Trophoblast cell (in vitro differentiated cells and primary cell): Measurements from ENCODE around the gene SRPK3.
"Not testable (repeated sequence)": the region's sequence is repeated elsewhere in the genome, so short reads cannot be mapped to it uniquely, and the experiment has no call there.

Experiments used
- DNase-seq, 2 donors: peaks; one replicate each; pipeline ENCODE4 v3.0.0-alpha.2; 2016
- H2AFZ ChIP-seq: 2 replicates; pipeline ENCODE4 v1.6.1; 2013; ENCODE audit warnings: low read length, moderate library complexity, mild to moderate bottlenecking; ENCODE audit not compliant: insufficient read depth, poor library complexity
- H2AK5ac ChIP-seq: 2 replicates; pipeline ENCODE4 v1.6.1; 2013; ENCODE audit warnings: mild to moderate bottlenecking, low read length
- H2BK120ac ChIP-seq: 2 replicates; pipeline ENCODE4 v1.6.1; 2013; ENCODE audit warnings: low read length, mild to moderate bottlenecking, moderate library complexity; ENCODE audit not compliant: insufficient read depth, poor library complexity
- H2BK12ac ChIP-seq: 2 replicates; pipeline ENCODE4 v1.6.1; 2013; ENCODE audit warnings: mild to moderate bottlenecking, low read length, moderate library complexity
- H2BK5ac ChIP-seq: 2 replicates; pipeline ENCODE4 v1.6.1; 2013; ENCODE audit warnings: low read length, low read depth, moderate library complexity, mild to moderate bottlenecking; ENCODE audit not compliant: poor library complexity
- H3K14ac ChIP-seq: 2 replicates; pipeline ENCODE4 v1.6.1; 2013; ENCODE audit warnings: mild to moderate bottlenecking, low read length
- H3K18ac ChIP-seq: 2 replicates; pipeline ENCODE4 v1.6.1; 2013; ENCODE audit warnings: mild to moderate bottlenecking, low read length
- H3K23ac ChIP-seq: 2 replicates; pipeline ENCODE4 v1.6.1; 2013; ENCODE audit warnings: low read length
- H3K27ac ChIP-seq: 2 replicates; pipeline ENCODE4 v1.5.1; 2013; ENCODE audit warnings: low read depth, mild to moderate bottlenecking, inconsistent platforms, low read length, moderate library complexity
- H3K27me3 ChIP-seq: 2 replicates; pipeline ENCODE4 v1.6.1; 2013; ENCODE audit warnings: inconsistent platforms, mild to moderate bottlenecking, low read length, moderate library complexity; ENCODE audit not compliant: insufficient read depth
- H3K36me3 ChIP-seq, 2 experiments: 1 replicate in 1 of 2; 2 replicates in 1 of 2; pipeline ENCODE4 v1.6.1; 2013; ENCODE audit warnings: low read length in 2 of 2, mild to moderate bottlenecking in 2 of 2, moderate library complexity in 1 of 2; ENCODE audit not compliant: insufficient read depth in 2 of 2, control insufficient read depth in 1 of 2
- H3K4ac ChIP-seq: 2 replicates; pipeline ENCODE4 v1.6.1; 2013; ENCODE audit warnings: low read depth, mild to moderate bottlenecking, low read length, moderate library complexity
- H3K4me1 ChIP-seq, 2 experiments: 1 replicate in 1 of 2; 2 replicates in 1 of 2; pipeline ENCODE4 v1.6.1; 2013; ENCODE audit warnings: low read length in 2 of 2, mild to moderate bottlenecking in 2 of 2, moderate library complexity in 1 of 2; ENCODE audit not compliant: insufficient read depth in 2 of 2, control insufficient read depth in 1 of 2
- H3K4me2 ChIP-seq: 2 replicates; pipeline ENCODE4 v1.6.1; 2013; ENCODE audit warnings: inconsistent platforms, mild to moderate bottlenecking, low read length, moderate library complexity
- H3K4me3 ChIP-seq: 2 replicates; pipeline ENCODE4 v1.5.1; 2013; ENCODE audit warnings: mild to moderate bottlenecking, low read depth, low read length, inconsistent platforms
- H3K79me1 ChIP-seq: one replicate; pipeline ENCODE4 v1.6.1; 2013; ENCODE audit warnings: low read length
- H3K79me2 ChIP-seq: 2 replicates; pipeline ENCODE4 v1.6.1; 2013; ENCODE audit warnings: low read length, mild to moderate bottlenecking; ENCODE audit not compliant: control insufficient read depth, insufficient read depth, poor library complexity
- H3K9ac ChIP-seq: 2 replicates; pipeline ENCODE4 v1.6.1; 2013; ENCODE audit warnings: mild to moderate bottlenecking, low read length
- H3K9me3 ChIP-seq: 2 replicates; pipeline ENCODE4 v1.6.1; 2013; ENCODE audit warnings: low read depth, mild to moderate bottlenecking, control low read depth, inconsistent platforms, low read length; ENCODE audit not compliant: insufficient read depth
- H4K12ac ChIP-seq: 2 replicates; pipeline ENCODE4 v1.6.1; 2013; ENCODE audit warnings: low read depth, mild to moderate bottlenecking, low read length, moderate library complexity
- H4K8ac ChIP-seq: 2 replicates; pipeline ENCODE4 v1.6.1; 2013; ENCODE audit warnings: low read depth, mild to moderate bottlenecking, low read length, moderate library complexity
- H4K91ac ChIP-seq: one replicate; pipeline ENCODE4 v1.6.1; 2013; ENCODE audit warnings: low read depth, mild to moderate bottlenecking, low read length, moderate library complexity
- WGBS: extraction: QIAGEN DNeasy Blood & Tissue Kit; methylation state at CpG from one replicate; pipeline ENCODE4 v1.1.7; 2013; ENCODE audit warnings: missing lambda C conversion rate; ENCODE audit not compliant: insufficient read length, insufficient coverage; ENCODE audit errors: extremely low coverage; 5-methylcytosine and 5-hydroxymethylcytosine counted together

Gene SRPK3

DNA sequence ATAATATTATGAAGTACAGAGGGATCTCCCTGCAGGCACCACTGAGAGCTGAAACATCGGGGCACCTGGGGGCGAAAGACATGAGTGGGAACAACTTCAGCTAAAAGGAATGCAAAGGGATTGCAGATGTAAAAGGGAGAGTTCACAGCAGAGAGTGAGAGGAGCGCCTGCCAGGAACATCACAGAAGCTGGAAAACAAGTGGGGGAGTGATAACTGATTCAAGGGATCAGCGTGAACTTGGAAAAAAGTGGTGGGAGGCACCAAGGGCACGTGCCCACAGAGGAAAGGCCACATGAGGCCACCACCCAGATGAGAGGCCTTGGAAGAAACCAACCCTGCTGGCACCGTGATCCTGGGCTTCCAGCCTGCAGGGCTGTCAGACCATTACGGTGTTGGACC lies 31.8 kb upstream of the SRPK3 start:
- not testable (repeated sequence) for H3K79me1 ChIP-seq, H2BK5ac ChIP-seq, H3K27ac ChIP-seq, H3K18ac ChIP-seq, H3K4me2 ChIP-seq, H3K4me1 ChIP-seq, H3K36me3 ChIP-seq, H2BK12ac ChIP-seq, H4K91ac ChIP-seq, H3K27me3 ChIP-seq, H4K12ac ChIP-seq, H3K9me3 ChIP-seq, H3K4me3 ChIP-seq, H3K79me2 ChIP-seq, H2BK120ac ChIP-seq, H3K14ac ChIP-seq, H4K8ac ChIP-seq, H2AK5ac ChIP-seq, DNase-seq, H3K23ac ChIP-seq, H3K9ac ChIP-seq, H3K4ac ChIP-seq, H2AFZ ChIP-seq
- WGBS: no CpG with 5 or more reads among the region's 7 CpGs

GRCh38 chrX:153750127-153750774 lies 30.6 kb upstream of the SRPK3 start:
- no peak overlapping the region for H3K23ac ChIP-seq
- no peaks in the 10 kb centered on the region for H3K27me3 ChIP-seq
- H3K9ac ChIP-seq: no peak overlapping the region
- no peak overlapping the region for H4K12ac ChIP-seq
- no peak overlapping the region for H4K8ac ChIP-seq
- no peak overlapping the region for H3K4me2 ChIP-seq
- no peak overlapping the region for H2AK5ac ChIP-seq
- H2BK5ac ChIP-seq: no peak overlapping the region
- whole genome bisulfite sequencing: no CpG with 5 or more reads among the region's 12 CpGs
- no peak overlapping the region for H3K4ac ChIP-seq
- no peaks in the 10 kb centered on the region for H3K79me1 ChIP-seq
- H3K27ac ChIP-seq: no peak overlapping the region
- H2AFZ ChIP-seq: no peak overlapping the region
- no peaks in the 10 kb centered on the region for H3K79me2 ChIP-seq
- no peaks in the 10 kb centered on the region for H3K4me1 ChIP-seq
- no peak overlapping the region for H3K4me3 ChIP-seq
- H3K36me3 ChIP-seq: no peaks in the 10 kb centered on the region
- no peak overlapping the region for H3K14ac ChIP-seq
- H3K9me3 ChIP-seq: no peaks in the 10 kb centered on the region
- no peak overlapping the region for H4K91ac ChIP-seq
- DNase-seq: no peak
- no peak overlapping the region for H2BK120ac ChIP-seq
- no peak overlapping the region for H2BK12ac ChIP-seq
- H3K18ac ChIP-seq: no peak overlapping the region

DNA sequence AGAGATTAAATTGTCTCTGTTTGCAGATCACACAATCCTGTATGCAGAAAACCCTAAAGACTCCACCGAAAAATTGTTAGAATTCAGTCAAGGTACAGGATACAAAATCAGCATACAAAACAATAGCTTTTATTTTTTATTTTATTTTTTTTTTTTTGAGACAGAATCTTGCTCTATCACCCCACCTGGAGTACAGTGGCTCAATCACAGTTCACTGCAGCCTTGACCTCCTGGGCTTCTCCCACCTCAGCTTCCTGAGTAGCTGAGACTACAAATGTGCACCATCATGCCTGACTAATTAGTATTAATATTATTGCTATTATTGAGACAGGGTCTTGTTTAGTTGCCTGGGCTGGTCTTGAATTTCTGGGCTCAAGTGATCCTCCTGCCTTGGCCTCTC lies 25.7 kb upstream of the SRPK3 start:
- no peak overlapping the region for H2AK5ac ChIP-seq
- no peak overlapping the region for H3K27ac ChIP-seq
- no peaks in the 10 kb centered on the region for H3K9me3 ChIP-seq
- H3K18ac ChIP-seq: no peak overlapping the region
- H4K8ac ChIP-seq: no peak overlapping the region
- H2BK5ac ChIP-seq: no peak overlapping the region
- H3K23ac ChIP-seq: no peak overlapping the region
- no peak overlapping the region for H4K12ac ChIP-seq
- no peak overlapping the region for H3K4me3 ChIP-seq
- H3K4me1 ChIP-seq: no peaks in the 10 kb centered on the region
- H3K14ac ChIP-seq: no peak overlapping the region
- no peaks in the 10 kb centered on the region for H3K79me1 ChIP-seq
- H3K36me3 ChIP-seq: no peaks in the 10 kb centered on the region
- no peaks in the 10 kb centered on the region for H3K27me3 ChIP-seq
- H4K91ac ChIP-seq: no peak overlapping the region
- no peak overlapping the region for H2BK120ac ChIP-seq
- H3K9ac ChIP-seq: no peak overlapping the region
- no peak overlapping the region for H3K4me2 ChIP-seq
- H3K79me2 ChIP-seq: no peaks in the 10 kb centered on the region
- no peak overlapping the region for H2BK12ac ChIP-seq
- no peak for DNase-seq
- no CpG with 5 or more reads among the region's 1 CpG for WGBS
- no peak overlapping the region for H2AFZ ChIP-seq
- H3K4ac ChIP-seq: no peak overlapping the region

GRCh38 chrX:153761863-153762262 lies 19.0 kb upstream of the SRPK3 start:
- Histone ChIP-seq H2BK120ac (no peak overlapping the region), H3K4me3 (no peak overlapping the region), H2BK12ac (no peak overlapping the region), H3K9ac (no peak overlapping the region), H4K8ac (no peak overlapping the region), H3K14ac (no peak overlapping the region), H3K9me3 (no peaks in the 10 kb centered on the region), H2AFZ (no peak overlapping the region), H3K18ac (no peak overlapping the region), H3K4ac (no peak overlapping the region), H3K79me2 (no peaks in the 10 kb centered on the region), H4K91ac (no peak overlapping the region), H3K36me3 (no peaks in the 10 kb centered on the region), H4K12ac (no peak overlapping the region), H3K27me3 (no peaks in the 10 kb centered on the region), H2AK5ac (no peak overlapping the region), H2BK5ac (no peak overlapping the region), H3K79me1 (no peaks in the 10 kb centered on the region), H3K23ac (no peak overlapping the region), H3K4me1 (no peaks in the 10 kb centered on the region), H3K4me2 (no peak overlapping the region), H3K27ac (no peak overlapping the region)
- no peak for DNase-seq
- WGBS: no CpG with 5 or more reads among the region's 15 CpGs
